ENCODE measurements around the gene SYNE2. TPM values are rescaled to one million over a fixed set of nuclear protein-coding genes. Genes with fewer than 3 reads are reported as not detected.
A peak's percentile ranks its signal among the peaks of the same experiment; 100 is the strongest.

The SYNE2 gene
- total RNA-seq, 2 experiments from 2014 or later = 18.4 to 21.8 TPM

DNA sequence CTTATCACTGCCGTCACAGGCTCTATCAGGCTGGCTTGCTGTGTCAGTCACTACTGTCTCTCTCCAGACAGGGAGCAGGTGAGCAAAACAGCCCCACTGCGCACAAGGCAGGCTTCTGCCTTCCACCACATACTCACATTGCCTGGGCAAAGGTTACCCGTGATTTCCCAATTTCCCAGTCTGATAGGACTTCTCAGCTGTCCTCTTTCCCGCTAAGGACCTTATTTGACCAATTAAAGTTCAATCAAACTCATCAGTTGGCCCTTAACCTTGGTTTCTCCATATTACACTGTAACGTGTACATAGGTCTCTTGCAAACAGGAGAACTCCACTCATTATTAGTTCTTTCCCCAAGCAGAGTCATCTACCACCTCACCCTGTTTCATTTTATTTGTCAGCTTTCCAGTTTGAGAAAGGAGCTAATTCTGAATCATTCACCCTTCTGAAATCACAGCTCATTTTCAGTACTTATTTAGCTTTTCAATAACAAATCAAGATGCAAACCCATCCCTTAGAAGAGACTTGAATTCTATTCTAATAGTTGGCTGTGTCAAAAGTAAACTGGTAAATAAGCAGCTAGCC, 270.5 kb downstream of the SYNE2 start:
- POLR2A ChIA-PET = interaction anchor here (0.5 to 0.6 kb wide), 2 partner anchors 157 to 263 kb away, joined by 3 to 5 read pairs; no protein-coding TSS in a partner anchor
- DNase-seq (no peak), ATAC-seq (peak; percentile 74)
- Mint-ChIP-seq H3K4me1 (peaks cover 12% of the 10 kb centered on the region), H3K4me3 (no peak overlapping the region), H3K27ac (no peak overlapping the region), H3K36me3 (ENCODE audit: low read depth) (peaks cover 37% of the 10 kb centered on the region), H3K9me3 (ENCODE audit: low read depth) (no peaks in the 10 kb centered on the region), H3K27me3 (no peaks in the 10 kb centered on the region)
- intact Hi-C loops (cut with DNase I, micrococcal nuclease) = loop anchor here in 1 of 2 experiments (10.0 kb wide), 1 partner anchor 171 kb away; the partner anchor contains the start of gene ESR2
- CTCF ChIA-PET = interaction anchor here (0.8 to 0.9 kb wide), 2 partner anchors 9 to 69 kb away, joined by 3 to 4 read pairs; no protein-coding TSS in a partner anchor

DNA sequence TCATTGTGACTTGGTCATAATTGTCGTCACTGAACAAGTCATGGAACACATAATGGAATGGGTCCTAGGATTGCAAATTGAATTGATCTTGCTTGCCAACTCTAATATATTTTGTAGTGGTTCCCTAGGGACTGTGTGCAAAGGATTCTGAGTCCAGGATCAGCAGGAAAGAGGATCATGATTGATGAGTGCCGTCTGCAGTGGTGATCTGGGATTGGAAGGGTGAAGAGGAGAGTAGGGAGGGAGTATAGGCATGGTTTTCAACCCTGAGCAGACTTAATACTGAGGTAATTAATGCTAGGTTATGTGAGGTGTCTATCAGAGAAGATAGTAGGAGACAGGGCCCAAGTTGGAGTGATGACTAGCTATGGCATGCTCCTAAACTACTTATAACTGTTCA, 272.5 kb downstream of the SYNE2 start:
- H3K27ac Mint-ChIP-seq = no peak overlapping the region
- no peak overlapping the region for H3K4me3 Mint-ChIP-seq
- ChIA-PET CTCF (interaction anchor here (0.8 kb wide), 1 partner anchor 13 kb away, joined by 3 read pairs; no protein-coding TSS in a partner anchor), POLR2A (no interaction called here)
- intact Hi-C loops (cut with DNase I, micrococcal nuclease) = loop anchor here in 1 of 2 experiments (10.0 kb wide), 1 partner anchor 170 kb away; the partner anchor contains the start of gene ESR2
- no peak for ATAC-seq
- no peaks in the 10 kb centered on the region for H3K9me3 Mint-ChIP-seq (ENCODE audit: low read depth)
- H3K4me1 Mint-ChIP-seq = peaks cover 5% of the 10 kb centered on the region
- no peaks in the 10 kb centered on the region for H3K27me3 Mint-ChIP-seq
- DNase-seq = no peak
- peaks cover 37% of the 10 kb centered on the region for H3K36me3 Mint-ChIP-seq (ENCODE audit: low read depth)

DNA sequence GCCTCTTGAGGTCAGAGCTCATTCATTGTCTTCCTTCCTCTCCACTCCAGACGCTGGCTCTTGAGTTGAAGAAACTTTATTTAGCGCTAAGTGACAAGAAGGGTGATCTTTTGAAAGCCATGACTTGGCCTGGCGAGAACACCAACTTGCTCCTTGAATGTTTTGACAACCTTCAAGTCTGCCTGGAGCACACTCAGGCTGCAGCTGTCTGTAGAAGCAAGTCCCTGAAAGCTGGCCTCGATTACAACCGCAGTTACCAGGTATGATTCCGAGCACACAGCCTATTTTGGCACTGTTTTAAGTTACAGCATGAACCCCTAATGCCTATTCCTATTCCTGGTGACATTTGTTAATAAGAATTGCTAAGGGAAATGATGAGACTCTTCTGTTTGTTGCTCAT, 273.7 kb downstream of the SYNE2 start:
- H3K36me3 Mint-ChIP-seq (ENCODE audit: low read depth) = peaks cover 37% of the 10 kb centered on the region
- no peaks in the 10 kb centered on the region for H3K9me3 Mint-ChIP-seq (ENCODE audit: low read depth)
- H3K4me3 Mint-ChIP-seq = no peak overlapping the region
- DNase-seq (no peak), ATAC-seq (no peak)
- H3K27me3 Mint-ChIP-seq = no peaks in the 10 kb centered on the region
- ChIA-PET POLR2A (no interaction called here), CTCF (interaction anchor here (1.0 kb wide), 1 partner anchor 25 kb away, joined by 3 read pairs; no protein-coding TSS in a partner anchor)
- intact Hi-C loops (cut with DNase I, micrococcal nuclease) = loop anchor here in 1 of 2 experiments (10.0 kb wide), 1 partner anchor 168 kb away; the partner anchor contains the start of gene ESR2
- H3K27ac Mint-ChIP-seq = no peak overlapping the region
- H3K4me1 Mint-ChIP-seq = peaks cover 5% of the 10 kb centered on the region

DNA sequence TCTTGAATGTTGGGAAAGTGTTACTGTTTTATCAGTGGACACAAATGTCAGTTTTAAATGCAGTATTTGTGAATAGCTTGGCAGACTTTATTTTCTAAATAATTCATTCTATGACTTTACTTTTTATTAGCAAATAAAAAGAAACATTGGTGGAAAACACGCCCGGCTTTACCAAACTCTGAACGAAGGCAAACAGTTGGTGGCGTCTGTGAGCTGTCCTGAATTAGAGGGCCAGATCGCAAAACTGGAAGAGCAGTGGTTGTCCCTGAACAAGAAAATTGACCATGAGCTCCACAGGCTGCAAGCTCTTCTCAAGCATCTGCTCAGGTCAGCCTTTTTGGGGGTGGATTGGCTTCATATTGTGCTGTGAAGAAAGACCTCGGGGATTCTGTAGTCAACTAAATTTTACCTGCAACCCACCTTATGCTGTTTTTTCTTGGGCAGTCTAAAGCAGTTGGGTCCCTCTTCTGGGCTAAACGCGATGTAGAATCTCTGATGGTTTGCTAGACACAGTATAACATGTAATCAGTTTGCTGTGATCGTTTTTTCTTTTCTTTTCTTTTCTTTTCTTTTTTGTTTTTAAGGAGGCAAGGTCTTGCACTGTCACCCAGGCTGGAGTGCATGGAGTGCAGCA, 285.0 kb downstream of the SYNE2 start:
- ChIA-PET POLR2A (no interaction called here), CTCF (interaction anchor here (0.9 to 1.0 kb wide), 2 partner anchors 158 to 166 kb away, joined by 3 read pairs; no protein-coding TSS in a partner anchor)
- DNase-seq (peak; percentile 17), ATAC-seq (no peak)
- H3K4me3 Mint-ChIP-seq = no peak overlapping the region
- H3K27ac Mint-ChIP-seq = no peak overlapping the region
- H3K36me3 Mint-ChIP-seq (ENCODE audit: low read depth) = peaks cover 11% of the 10 kb centered on the region
- intact Hi-C loops (cut with DNase I, micrococcal nuclease) = loop anchor here in 1 of 2 experiments (5.0 kb wide), 1 partner anchor 155 kb away; the partner anchor contains the start of gene ESR2
- no peaks in the 10 kb centered on the region for H3K9me3 Mint-ChIP-seq (ENCODE audit: low read depth)
- no peaks in the 10 kb centered on the region for H3K27me3 Mint-ChIP-seq
- no peaks in the 10 kb centered on the region for H3K4me1 Mint-ChIP-seq

DNA sequence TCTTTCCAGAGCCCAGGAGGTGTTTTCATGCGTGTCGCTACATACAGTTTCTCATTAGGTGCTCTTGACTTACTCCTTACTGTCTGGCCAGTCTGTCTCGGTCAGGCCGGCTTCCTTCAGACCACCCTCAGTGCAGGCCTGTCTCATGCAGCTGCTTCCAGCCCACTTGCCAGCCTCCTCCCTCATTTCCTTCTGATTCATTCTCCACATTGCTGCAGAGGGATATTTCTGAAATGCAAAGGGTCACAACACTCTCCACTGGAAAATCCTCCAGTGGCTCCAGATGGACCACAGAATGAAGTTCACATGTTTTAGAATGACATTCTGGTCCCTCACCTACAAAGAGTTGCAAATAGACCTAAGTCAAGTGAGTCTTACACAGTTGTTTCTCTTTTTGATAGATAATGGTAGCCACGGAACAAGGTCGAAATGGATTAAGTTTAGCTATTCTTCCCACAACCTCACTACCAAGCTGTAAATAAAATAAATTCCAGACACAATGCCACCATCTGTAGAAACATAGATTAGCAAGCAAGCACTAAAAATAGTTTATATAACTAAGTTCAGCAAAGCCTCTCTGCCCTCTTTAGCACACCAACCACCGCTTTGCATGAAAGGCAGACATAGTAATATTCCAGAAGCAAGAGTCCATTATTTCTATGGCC, 294.5 kb downstream of the SYNE2 start:
- POLR2A ChIA-PET = no interaction called here
- H3K9me3 Mint-ChIP-seq (ENCODE audit: low read depth) = no peaks in the 10 kb centered on the region
- H3K36me3 Mint-ChIP-seq (ENCODE audit: low read depth) = peaks cover 17% of the 10 kb centered on the region
- H3K27ac Mint-ChIP-seq = no peak overlapping the region
- no peak overlapping the region for H3K4me3 Mint-ChIP-seq
- CTCF ChIA-PET = no interaction called here
- no peaks in the 10 kb centered on the region for H3K27me3 Mint-ChIP-seq
- intact Hi-C loops (cut with DNase I, micrococcal nuclease) = no loop called here
- no peak for ATAC-seq
- no peak for DNase-seq
- no peaks in the 10 kb centered on the region for H3K4me1 Mint-ChIP-seq

- DNase-seq (no peak), ATAC-seq (no peak)
- peaks cover 18% of the 10 kb centered on the region for H3K36me3 Mint-ChIP-seq (ENCODE audit: low read depth)
- H3K27me3 Mint-ChIP-seq = no peaks in the 10 kb centered on the region
- no peak overlapping the region for H3K4me3 Mint-ChIP-seq
- H3K27ac Mint-ChIP-seq = no peak overlapping the region
- intact Hi-C loops (cut with DNase I, micrococcal nuclease) = no loop called here
- POLR2A ChIA-PET = no interaction called here
- H3K9me3 Mint-ChIP-seq (ENCODE audit: low read depth) = no peaks in the 10 kb centered on the region
- CTCF ChIA-PET = interaction anchor here (1.1 kb wide), 1 partner anchor 154 kb away, joined by 3 read pairs; no protein-coding TSS in a partner anchor
- no peaks in the 10 kb centered on the region for H3K4me1 Mint-ChIP-seq
These were observed 297.1 kb downstream of the SYNE2 start for GRCh38 chr14:64149921-64150320.

GRCh38 chr14:64158608-64159007, 305.8 kb downstream of the SYNE2 start:
- intact Hi-C loops (cut with DNase I, micrococcal nuclease) = no loop called here
- ATAC-seq (no peak), DNase-seq (no peak)
- Mint-ChIP-seq H3K9me3 (ENCODE audit: low read depth) (no peaks in the 10 kb centered on the region), H3K27ac (no peak overlapping the region), H3K4me1 (no peaks in the 10 kb centered on the region), H3K36me3 (ENCODE audit: low read depth) (peaks cover 5% of the 10 kb centered on the region), H3K4me3 (no peak overlapping the region), H3K27me3 (no peaks in the 10 kb centered on the region)
- ChIA-PET CTCF (no interaction called here), POLR2A (no interaction called here)

- CTCF ChIA-PET = interaction anchor here (1.2 kb wide), 1 partner anchor 10 kb away, joined by 4 read pairs; no protein-coding TSS in a partner anchor
- Mint-ChIP-seq H3K4me3 (no peak overlapping the region), H3K36me3 (ENCODE audit: low read depth) (peaks cover 7% of the 10 kb centered on the region), H3K27me3 (no peaks in the 10 kb centered on the region), H3K9me3 (ENCODE audit: low read depth) (no peaks in the 10 kb centered on the region), H3K4me1 (no peaks in the 10 kb centered on the region), H3K27ac (no peak overlapping the region)
- ATAC-seq (no peak), DNase-seq (no peak)
- intact Hi-C loops (cut with DNase I, micrococcal nuclease) = no loop called here
- POLR2A ChIA-PET = no interaction called here
These were observed 306.8 kb downstream of the SYNE2 start for GRCh38 chr14:64159588-64159987.

GRCh38 chr14:64170181-64170580, 317.4 kb downstream of the SYNE2 start:
- ATAC-seq (no peak), DNase-seq (no peak)
- H3K4me3 Mint-ChIP-seq = no peak overlapping the region
- peaks cover 7% of the 10 kb centered on the region for H3K4me1 Mint-ChIP-seq
- peaks cover 9% of the 10 kb centered on the region for H3K36me3 Mint-ChIP-seq (ENCODE audit: low read depth)
- no peak overlapping the region for H3K27ac Mint-ChIP-seq
- intact Hi-C loops (cut with DNase I, micrococcal nuclease) = no loop called here
- CTCF ChIA-PET = interaction anchor here (1.1 kb wide), 1 partner anchor 10 kb away, joined by 4 read pairs; no protein-coding TSS in a partner anchor
- POLR2A ChIA-PET = no interaction called here
- H3K27me3 Mint-ChIP-seq = no peaks in the 10 kb centered on the region
- H3K9me3 Mint-ChIP-seq (ENCODE audit: low read depth) = no peaks in the 10 kb centered on the region

DNA sequence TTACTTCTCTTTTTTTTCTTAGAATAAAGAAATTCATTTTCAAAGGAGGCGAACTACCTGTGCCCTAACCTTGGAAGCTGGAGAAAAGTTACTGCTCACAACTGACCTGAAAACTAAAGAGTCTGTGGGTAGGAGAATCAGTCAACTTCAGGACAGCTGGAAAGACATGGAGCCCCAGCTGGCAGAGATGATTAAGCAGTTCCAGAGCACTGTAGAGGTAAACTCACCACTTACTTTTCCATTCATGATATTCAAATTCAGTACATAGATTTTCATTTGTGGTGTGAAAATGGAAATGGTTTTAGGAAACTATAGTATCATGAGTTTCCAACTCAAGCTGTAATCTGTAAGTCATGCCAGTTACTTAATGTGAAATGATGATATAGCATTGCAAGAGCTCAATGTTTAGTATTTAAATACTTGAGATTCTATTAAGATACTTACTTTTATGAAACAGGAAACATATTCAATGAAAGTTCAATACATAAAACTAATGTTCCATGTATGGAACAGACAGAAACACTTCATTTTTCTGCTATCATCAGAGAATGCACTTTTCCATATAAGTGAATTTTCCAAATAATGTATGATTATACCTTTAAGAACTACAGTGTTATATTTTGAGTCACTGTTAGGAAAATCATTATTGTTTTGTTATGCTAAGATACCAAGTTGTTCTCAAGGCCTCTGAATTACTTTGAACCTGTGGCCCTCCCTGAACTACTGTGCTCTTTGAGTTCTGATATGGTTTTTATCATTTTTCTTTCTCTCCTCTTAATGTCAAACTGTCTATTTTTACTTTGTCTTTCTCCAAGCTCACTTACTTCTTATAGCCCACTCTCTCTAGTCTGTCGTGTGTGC, 322.3 kb downstream of the SYNE2 start:
- Mint-ChIP-seq H3K27ac (peak overlapping the region; percentile 33), H3K27me3 (no peaks in the 10 kb centered on the region), H3K4me1 (peaks cover 26% of the 10 kb centered on the region), H3K36me3 (ENCODE audit: low read depth) (peaks cover 14% of the 10 kb centered on the region), H3K4me3 (no peak overlapping the region), H3K9me3 (ENCODE audit: low read depth) (no peaks in the 10 kb centered on the region)
- ATAC-seq = peak; percentile 76
- CTCF ChIA-PET = interaction anchor here (1.5 kb wide), 1 partner anchor 129 kb away, joined by 11 read pairs; no protein-coding TSS in a partner anchor
- peak; percentile 41 for DNase-seq
- intact Hi-C loops (cut with DNase I, micrococcal nuclease) = no loop called here
- POLR2A ChIA-PET = interaction anchor here (0.6 kb wide), 2 partner anchors 92 to 162 kb away, joined by 3 read pairs; no protein-coding TSS in a partner anchor

- Mint-ChIP-seq H3K4me3 (no peak overlapping the region), H3K4me1 (peaks cover 26% of the 10 kb centered on the region), H3K36me3 (ENCODE audit: low read depth) (peaks cover 18% of the 10 kb centered on the region), H3K9me3 (ENCODE audit: low read depth) (no peaks in the 10 kb centered on the region), H3K27me3 (no peaks in the 10 kb centered on the region), H3K27ac (peak overlapping the region; percentile 87)
- ATAC-seq (peak; percentile 70), DNase-seq (no peak)
- ChIA-PET CTCF (no interaction called here), POLR2A (no interaction called here)
- intact Hi-C loops (cut with DNase I, micrococcal nuclease) = no loop called here
These were observed 323.5 kb downstream of the SYNE2 start for GRCh38 chr14:64176330-64176729.

Measured in activated CD4-positive, alpha-beta T cell treated with anti-CD3 and anti-CD28 coated beads for 36 hours (primary cell).